ENCODE measurements around the gene POLR2I.

DNA sequence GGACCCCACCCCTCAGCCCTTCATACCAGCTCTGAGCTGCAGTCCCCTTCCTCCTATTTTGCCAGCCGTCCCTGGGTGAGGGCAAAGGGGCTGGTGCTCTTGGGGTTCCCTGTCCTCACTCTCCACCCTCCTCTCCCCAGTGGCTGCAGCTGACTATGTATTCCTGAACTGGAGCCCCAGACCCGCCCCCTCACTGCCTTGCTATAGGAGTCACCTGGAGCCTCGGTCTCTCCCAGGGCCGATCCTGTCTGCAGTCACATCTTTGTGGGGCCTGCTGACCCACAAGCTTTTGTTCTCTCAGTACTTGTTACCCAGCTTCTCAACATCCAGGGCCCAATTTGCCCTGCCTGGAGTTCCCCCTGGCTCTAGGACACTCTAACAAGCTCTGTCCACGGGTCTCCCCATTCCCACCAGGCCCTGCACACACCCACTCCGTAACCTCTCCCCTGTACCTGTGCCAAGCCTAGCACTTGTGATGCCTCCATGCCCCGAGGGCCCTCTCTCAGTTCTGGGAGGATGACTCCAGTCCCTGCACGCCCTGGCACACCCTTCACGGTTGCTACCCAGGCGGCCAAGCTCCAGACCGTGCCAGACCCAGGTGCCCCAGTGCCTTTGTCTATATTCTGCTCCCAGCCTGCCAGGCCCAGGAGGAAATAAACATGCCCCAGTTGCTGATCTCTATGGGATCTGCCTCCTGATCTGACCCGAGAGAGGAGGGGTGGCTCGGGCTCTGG, 35.2 kb upstream of the POLR2I start:
- TF ChIP-seq, protein P1, sequence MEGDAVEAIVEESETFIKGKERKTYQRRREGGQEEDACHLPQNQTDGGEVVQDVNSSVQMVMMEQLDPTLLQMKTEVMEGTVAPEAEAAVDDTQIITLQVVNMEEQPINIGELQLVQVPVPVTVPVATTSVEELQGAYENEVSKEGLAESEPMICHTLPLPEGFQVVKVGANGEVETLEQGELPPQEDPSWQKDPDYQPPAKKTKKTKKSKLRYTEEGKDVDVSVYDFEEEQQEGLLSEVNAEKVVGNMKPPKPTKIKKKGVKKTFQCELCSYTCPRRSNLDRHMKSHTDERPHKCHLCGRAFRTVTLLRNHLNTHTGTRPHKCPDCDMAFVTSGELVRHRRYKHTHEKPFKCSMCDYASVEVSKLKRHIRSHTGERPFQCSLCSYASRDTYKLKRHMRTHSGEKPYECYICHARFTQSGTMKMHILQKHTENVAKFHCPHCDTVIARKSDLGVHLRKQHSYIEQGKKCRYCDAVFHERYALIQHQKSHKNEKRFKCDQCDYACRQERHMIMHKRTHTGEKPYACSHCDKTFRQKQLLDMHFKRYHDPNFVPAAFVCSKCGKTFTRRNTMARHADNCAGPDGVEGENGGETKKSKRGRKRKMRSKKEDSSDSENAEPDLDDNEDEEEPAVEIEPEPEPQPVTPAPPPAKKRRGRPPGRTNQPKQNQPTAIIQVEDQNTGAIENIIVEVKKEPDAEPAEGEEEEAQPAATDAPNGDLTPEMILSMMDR (IDR thresholded peaks at IDR 0.05) = no peak
- no peak for TF ChIP-seq EP300 (IDR thresholded peaks at IDR 0.05)
